ENCODE results near the gene TOB1.

TOB1 gene

GRCh38 chr17:50833510-50834428 is 32.4 kb downstream of the TOB1 start:
- no peak overlapping the region for H3K4me3 ChIP-seq (ENCODE audit: low read depth in 1 of 2, low read length in 2 of 2)
- peaks cover 8% of the 10 kb centered on the region for H3K27me3 ChIP-seq (ENCODE audit: insufficient read depth, low read length, poor library complexity)

GRCh38 chr17:50832864-50833381 is 33.2 kb downstream of the TOB1 start:
- H3K36me3 ChIP-seq (ENCODE audit: insufficient read depth, low read length) = no peaks in the 10 kb centered on the region
- 0 out of 2 replicates have a peak, but pooled peaks cover 8% of the 10 kb centered on the region for H4K20me1 ChIP-seq (ENCODE audit: insufficient read depth, low read length)
- H3K27ac ChIP-seq (ENCODE audit: low read length) = no peak overlapping the region
- H3K9me3 ChIP-seq (ENCODE audit: insufficient read depth, low read length, severe bottlenecking) = no peaks in the 10 kb centered on the region
- no peaks in the 10 kb centered on the region for H3K4me1 ChIP-seq (ENCODE audit: insufficient read depth, low read length)
- peaks cover 8% of the 10 kb centered on the region for H3K27me3 ChIP-seq (ENCODE audit: insufficient read depth, low read length, poor library complexity)
- DNase-seq = no peak
- ATAC-seq (ENCODE audit: insufficient read depth, low read depth) = no peak
- H2AFZ ChIP-seq (ENCODE audit: low read depth, low read length) = no peak overlapping the region
- no peak overlapping the region for H3K9ac ChIP-seq (ENCODE audit: low read depth, low read length)
- H3K4me3 ChIP-seq (ENCODE audit: low read depth in 1 of 2, low read length in 2 of 2) = no peak overlapping the region
- H3K4me2 ChIP-seq (ENCODE audit: insufficient read depth, low read length) = no peak overlapping the region
- no peak for TF ChIP-seq CTCF (IDR thresholded peaks at IDR 0.05; ENCODE audit: borderline replicate concordance, extremely low read depth, low read length, poor library complexity, severe bottlenecking)
- no peak for TF ChIP-seq EZH2 (IDR thresholded peaks at IDR 0.05; ENCODE audit: borderline replicate concordance, low read depth, low read length, severe bottlenecking)
- H3K79me2 ChIP-seq (ENCODE audit: insufficient read depth, low read length) = no peaks in the 10 kb centered on the region

More at GRCh38 chr17:50833510-50834428, 32.4 kb downstream of the TOB1 start:
- Histone ChIP-seq H3K4me1 (ENCODE audit: insufficient read depth, low read length) (no peaks in the 10 kb centered on the region), H3K36me3 (ENCODE audit: insufficient read depth, low read length) (no peaks in the 10 kb centered on the region), H4K20me1 (ENCODE audit: insufficient read depth, low read length) (0 out of 2 replicates have a peak, but pooled peaks cover 8% of the 10 kb centered on the region), H3K9me3 (ENCODE audit: insufficient read depth, low read length, severe bottlenecking) (no peaks in the 10 kb centered on the region), H3K79me2 (ENCODE audit: insufficient read depth, low read length) (no peaks in the 10 kb centered on the region), H3K27ac (ENCODE audit: low read length) (no peak overlapping the region), H2AFZ (ENCODE audit: low read depth, low read length) (no peak overlapping the region), H3K4me2 (ENCODE audit: insufficient read depth, low read length) (no peak overlapping the region), H3K9ac (ENCODE audit: low read depth, low read length) (no peak overlapping the region)
- TF ChIP-seq EZH2 (IDR thresholded peaks at IDR 0.05; ENCODE audit: borderline replicate concordance, low read depth, low read length, severe bottlenecking) (no peak), CTCF (IDR thresholded peaks at IDR 0.05; ENCODE audit: borderline replicate concordance, extremely low read depth, low read length, poor library complexity, severe bottlenecking) (no peak)
- DNase-seq = no peak
- ATAC-seq (ENCODE audit: insufficient read depth, low read depth) = no peak

GRCh38 chr17:50832267-50832863 is 33.8 kb downstream of the TOB1 start:
- Histone ChIP-seq H3K36me3 (ENCODE audit: insufficient read depth, low read length) (no peaks in the 10 kb centered on the region), H4K20me1 (ENCODE audit: insufficient read depth, low read length) (0 out of 2 replicates have a peak, but pooled peaks cover 6% of the 10 kb centered on the region), H3K9me3 (ENCODE audit: insufficient read depth, low read length, severe bottlenecking) (no peaks in the 10 kb centered on the region), H3K27me3 (ENCODE audit: insufficient read depth, low read length, poor library complexity) (peaks cover 8% of the 10 kb centered on the region), H2AFZ (ENCODE audit: low read depth, low read length) (no peak overlapping the region), H3K27ac (ENCODE audit: low read length) (no peak overlapping the region), H3K4me2 (ENCODE audit: insufficient read depth, low read length) (no peak overlapping the region), H3K4me3 (ENCODE audit: low read depth in 1 of 2, low read length in 2 of 2) (no peak overlapping the region), H3K9ac (ENCODE audit: low read depth, low read length) (no peak overlapping the region), H3K79me2 (ENCODE audit: insufficient read depth, low read length) (no peaks in the 10 kb centered on the region), H3K4me1 (ENCODE audit: insufficient read depth, low read length) (no peaks in the 10 kb centered on the region)
- TF ChIP-seq EZH2 (IDR thresholded peaks at IDR 0.05; ENCODE audit: borderline replicate concordance, low read depth, low read length, severe bottlenecking) (no peak), CTCF (IDR thresholded peaks at IDR 0.05; ENCODE audit: borderline replicate concordance, extremely low read depth, low read length, poor library complexity, severe bottlenecking) (no peak)
- ATAC-seq (ENCODE audit: insufficient read depth, low read depth) (no peak), DNase-seq (no peak)
